ENCODE data around the gene MC4R.

MC4R gene

DNA sequence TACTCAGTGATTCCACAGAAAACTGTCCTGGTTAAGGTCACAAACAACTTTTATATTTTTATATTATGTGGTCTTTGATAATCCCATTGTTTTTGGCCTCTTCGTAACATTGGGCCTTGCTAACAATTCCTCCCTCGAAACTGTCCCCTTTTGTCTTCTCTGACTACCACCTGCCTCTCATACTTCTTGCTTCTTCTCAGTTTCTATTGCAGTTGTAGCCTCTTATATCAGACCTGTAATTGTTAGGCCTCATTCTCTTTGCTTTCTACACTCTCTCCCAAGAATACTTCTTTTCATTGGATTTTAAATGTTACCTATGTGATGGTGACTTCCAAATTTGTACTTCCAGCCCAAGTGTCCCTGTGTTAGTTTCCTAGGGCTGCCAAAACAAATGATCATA is 44.7 kb downstream of the MC4R start:
- DNase-seq (ENCODE audit: low read depth), result no peak

GRCh38 chr18:60322591-60322990 is 50.0 kb downstream of the MC4R start:
- DNase-seq (ENCODE audit: low read depth), result peak; percentile 4
